ENCODE data around the gene RAB3A. TPM values are rescaled to one million over a fixed set of nuclear protein-coding genes. Genes with fewer than 3 reads are reported as not detected.

Gene RAB3A
- total RNA-seq, 1 experiment from 2014 or later = 1.0 TPM

DNA sequence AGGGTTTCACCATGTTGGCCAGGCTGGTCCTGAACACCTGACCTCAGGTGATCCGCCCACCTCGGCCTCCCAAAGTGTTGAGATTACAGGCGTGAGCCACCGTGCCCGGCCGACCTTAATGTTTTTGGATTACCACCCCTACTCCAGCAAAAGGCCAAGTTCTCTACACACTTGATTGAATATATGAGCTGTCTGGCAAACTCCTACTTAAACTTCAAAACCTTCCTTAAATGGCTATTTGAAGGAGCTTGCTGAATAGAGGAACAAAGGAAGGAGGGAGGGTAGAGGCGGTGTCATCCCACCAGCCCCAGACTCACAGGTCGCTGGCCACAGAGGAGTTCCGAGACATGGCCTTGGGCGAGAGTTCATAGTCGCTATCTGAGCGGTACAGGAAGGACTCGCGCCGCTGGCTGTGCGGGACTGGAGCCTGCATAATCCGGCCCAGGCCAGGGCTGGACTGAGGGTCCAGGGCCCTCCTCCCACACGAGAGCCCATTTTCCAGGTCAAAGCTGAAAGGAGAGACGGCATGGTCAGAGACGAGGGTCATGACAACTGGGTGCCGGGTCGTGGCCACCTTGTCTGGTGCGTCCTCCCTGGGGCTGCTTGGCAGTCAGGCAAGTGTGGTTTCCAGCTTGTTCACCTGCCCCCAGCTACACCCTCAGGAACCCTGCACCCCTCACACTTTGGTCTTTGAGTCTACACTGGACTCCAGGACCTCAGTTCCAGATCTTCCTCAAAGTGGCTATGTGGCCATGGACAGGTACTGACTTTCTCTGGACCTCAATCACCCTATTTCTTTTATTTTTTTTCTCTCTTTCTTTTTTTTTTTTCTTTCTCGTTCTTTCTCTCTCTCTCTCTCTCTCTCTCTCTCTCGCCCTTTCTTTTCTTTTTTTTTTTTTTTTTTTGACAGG, 18.2 kb upstream of the RAB3A start:
- no peak overlapping the region for H3K4me3 ChIP-seq (ENCODE audit: low read depth in 2 of 2, low read length in 2 of 2)
- intact Hi-C loops (cut with micrococcal nuclease; ENCODE audit: unreplicated experiment) (no loop called here), in situ Hi-C loops (cut with HindIII; ENCODE audit: low pct_unique_long_range_greater_than_20kb, low sequenced_read_pairs) (no loop called here)
- H3K27ac ChIP-seq (ENCODE audit: low read length) = no peak overlapping the region
- no TSS peak for BruUV-seq (replicated peaks)
- TF ChIP-seq POLR2AphosphoS5 (IDR thresholded peaks at IDR 0.05; ENCODE audit: low read depth, low read length) = no peak
- TF ChIP-seq, protein P1, sequence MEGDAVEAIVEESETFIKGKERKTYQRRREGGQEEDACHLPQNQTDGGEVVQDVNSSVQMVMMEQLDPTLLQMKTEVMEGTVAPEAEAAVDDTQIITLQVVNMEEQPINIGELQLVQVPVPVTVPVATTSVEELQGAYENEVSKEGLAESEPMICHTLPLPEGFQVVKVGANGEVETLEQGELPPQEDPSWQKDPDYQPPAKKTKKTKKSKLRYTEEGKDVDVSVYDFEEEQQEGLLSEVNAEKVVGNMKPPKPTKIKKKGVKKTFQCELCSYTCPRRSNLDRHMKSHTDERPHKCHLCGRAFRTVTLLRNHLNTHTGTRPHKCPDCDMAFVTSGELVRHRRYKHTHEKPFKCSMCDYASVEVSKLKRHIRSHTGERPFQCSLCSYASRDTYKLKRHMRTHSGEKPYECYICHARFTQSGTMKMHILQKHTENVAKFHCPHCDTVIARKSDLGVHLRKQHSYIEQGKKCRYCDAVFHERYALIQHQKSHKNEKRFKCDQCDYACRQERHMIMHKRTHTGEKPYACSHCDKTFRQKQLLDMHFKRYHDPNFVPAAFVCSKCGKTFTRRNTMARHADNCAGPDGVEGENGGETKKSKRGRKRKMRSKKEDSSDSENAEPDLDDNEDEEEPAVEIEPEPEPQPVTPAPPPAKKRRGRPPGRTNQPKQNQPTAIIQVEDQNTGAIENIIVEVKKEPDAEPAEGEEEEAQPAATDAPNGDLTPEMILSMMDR (IDR thresholded peaks at IDR 0.05) = no peak
- no peak for TF ChIP-seq TCF7L2 (IDR thresholded peaks at IDR 0.05; ENCODE audit: low read depth, low read length)
- TF ChIP-seq SIN3A (IDR thresholded peaks at IDR 0.05; ENCODE audit: borderline replicate concordance, insufficient read depth, low read depth, low read length) = no peak
- TF ChIP-seq, protein P2, sequence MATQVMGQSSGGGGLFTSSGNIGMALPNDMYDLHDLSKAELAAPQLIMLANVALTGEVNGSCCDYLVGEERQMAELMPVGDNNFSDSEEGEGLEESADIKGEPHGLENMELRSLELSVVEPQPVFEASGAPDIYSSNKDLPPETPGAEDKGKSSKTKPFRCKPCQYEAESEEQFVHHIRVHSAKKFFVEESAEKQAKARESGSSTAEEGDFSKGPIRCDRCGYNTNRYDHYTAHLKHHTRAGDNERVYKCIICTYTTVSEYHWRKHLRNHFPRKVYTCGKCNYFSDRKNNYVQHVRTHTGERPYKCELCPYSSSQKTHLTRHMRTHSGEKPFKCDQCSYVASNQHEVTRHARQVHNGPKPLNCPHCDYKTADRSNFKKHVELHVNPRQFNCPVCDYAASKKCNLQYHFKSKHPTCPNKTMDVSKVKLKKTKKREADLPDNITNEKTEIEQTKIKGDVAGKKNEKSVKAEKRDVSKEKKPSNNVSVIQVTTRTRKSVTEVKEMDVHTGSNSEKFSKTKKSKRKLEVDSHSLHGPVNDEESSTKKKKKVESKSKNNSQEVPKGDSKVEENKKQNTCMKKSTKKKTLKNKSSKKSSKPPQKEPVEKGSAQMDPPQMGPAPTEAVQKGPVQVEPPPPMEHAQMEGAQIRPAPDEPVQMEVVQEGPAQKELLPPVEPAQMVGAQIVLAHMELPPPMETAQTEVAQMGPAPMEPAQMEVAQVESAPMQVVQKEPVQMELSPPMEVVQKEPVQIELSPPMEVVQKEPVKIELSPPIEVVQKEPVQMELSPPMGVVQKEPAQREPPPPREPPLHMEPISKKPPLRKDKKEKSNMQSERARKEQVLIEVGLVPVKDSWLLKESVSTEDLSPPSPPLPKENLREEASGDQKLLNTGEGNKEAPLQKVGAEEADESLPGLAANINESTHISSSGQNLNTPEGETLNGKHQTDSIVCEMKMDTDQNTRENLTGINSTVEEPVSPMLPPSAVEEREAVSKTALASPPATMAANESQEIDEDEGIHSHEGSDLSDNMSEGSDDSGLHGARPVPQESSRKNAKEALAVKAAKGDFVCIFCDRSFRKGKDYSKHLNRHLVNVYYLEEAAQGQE (IDR thresholded peaks at IDR 0.05; ENCODE audit: insufficient read depth in 1 of 2, low read depth in 2 of 2, low read length in 1 of 2) = no peak
- POLR2A ChIA-PET = interaction anchor here (0.7 kb wide), 1 partner anchor 1088 kb away, joined by 10 read pairs; no protein-coding TSS in a partner anchor
- H3K27me3 ChIP-seq (ENCODE audit: control insufficient read depth, insufficient read depth, low read length) = no peaks in the 10 kb centered on the region
- DNase-seq (ENCODE audit: low read depth, low spot score) = no peak
- CTCF ChIA-PET = no interaction called here
- no peaks in the 10 kb centered on the region for H3K9me3 ChIP-seq (ENCODE audit: control insufficient read depth, insufficient read depth, low read depth, low read length)
- H3K36me3 ChIP-seq (ENCODE audit: control insufficient read depth, insufficient read depth, low read length) = no peaks in the 10 kb centered on the region
- no peaks in the 10 kb centered on the region; the same call in 1 of the 2 replicates for H3K4me1 ChIP-seq (ENCODE audit: control insufficient read depth, insufficient read depth, low read length)
- no peak for ATAC-seq

DNA sequence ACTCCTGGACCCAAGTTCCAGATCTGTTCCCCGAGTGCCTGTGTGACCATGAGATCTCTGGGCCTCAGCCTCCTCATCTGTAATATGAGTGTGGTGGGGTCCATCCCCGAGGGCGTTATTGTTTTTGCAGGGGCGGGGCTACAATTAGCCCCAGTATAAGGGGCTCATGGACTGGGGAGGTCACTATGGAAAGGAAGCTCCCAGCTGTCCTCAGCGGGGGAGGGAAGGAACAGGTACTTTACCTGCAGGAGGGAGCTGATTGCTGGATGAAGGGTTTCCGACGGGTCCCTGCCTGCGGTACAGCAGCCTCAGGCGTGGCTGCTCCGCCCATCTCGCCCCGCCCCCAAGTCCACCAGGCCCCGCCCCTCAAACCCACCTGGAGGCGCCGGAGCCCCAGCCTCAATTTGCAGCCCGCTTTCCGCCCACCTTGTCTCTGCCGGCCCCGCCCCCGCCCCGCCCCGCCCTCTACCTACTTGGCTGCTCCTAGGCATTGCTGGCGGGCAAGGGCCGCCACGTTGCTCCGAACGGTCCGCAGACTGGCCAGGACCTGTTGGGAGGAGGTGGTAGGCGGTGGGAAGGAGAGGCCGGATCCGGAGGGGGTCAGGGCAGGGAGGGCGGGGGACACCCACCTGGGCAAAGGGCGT, 16.9 kb upstream of the RAB3A start:
- H3K9me3 ChIP-seq (ENCODE audit: control insufficient read depth, insufficient read depth, low read depth, low read length) = no peaks in the 10 kb centered on the region
- H3K27ac ChIP-seq (ENCODE audit: low read length) = no peak overlapping the region
- BruUV-seq (replicated peaks) = no TSS peak
- ChIA-PET POLR2A (no interaction called here), CTCF (interaction anchor here (0.6 kb wide), 1 partner anchor 52 kb away, joined by 3 read pairs; no protein-coding TSS in a partner anchor)
- ATAC-seq = no peak
- in situ Hi-C loops (cut with HindIII; ENCODE audit: low pct_unique_long_range_greater_than_20kb, low sequenced_read_pairs) (no loop called here), intact Hi-C loops (cut with micrococcal nuclease; ENCODE audit: unreplicated experiment) (no loop called here)
- H3K27me3 ChIP-seq (ENCODE audit: control insufficient read depth, insufficient read depth, low read length) = no peaks in the 10 kb centered on the region
- no peaks in the 10 kb centered on the region for H3K36me3 ChIP-seq (ENCODE audit: control insufficient read depth, insufficient read depth, low read length)
- no peaks in the 10 kb centered on the region; the same call in 1 of the 2 replicates for H3K4me1 ChIP-seq (ENCODE audit: control insufficient read depth, insufficient read depth, low read length)
- no peak for DNase-seq (ENCODE audit: low read depth, low spot score)
- TF ChIP-seq, protein P1 (IDR thresholded peaks at IDR 0.05) = no peak
- TF ChIP-seq, protein P2 (IDR thresholded peaks at IDR 0.05; ENCODE audit: insufficient read depth in 1 of 2, low read depth in 2 of 2, low read length in 1 of 2) = no peak
- TF ChIP-seq SIN3A (IDR thresholded peaks at IDR 0.05; ENCODE audit: borderline replicate concordance, insufficient read depth, low read depth, low read length) (no peak), POLR2AphosphoS5 (IDR thresholded peaks at IDR 0.05; ENCODE audit: low read depth, low read length) (no peak), TCF7L2 (IDR thresholded peaks at IDR 0.05; ENCODE audit: low read depth, low read length) (no peak)
- H3K4me3 ChIP-seq (ENCODE audit: low read depth in 2 of 2, low read length in 2 of 2) = no peak overlapping the region

All from Panc1 (cell line).